Suprapubic skin (tissue), 3 donors: ENCODE measurements around the gene NUDT4.

Experiments used
- POLR2A ChIP-seq, 2 donors: fragments of 450-650 bp; IDR thresholded peaks; one replicate each; pipeline ENCODE4 v1.6.1; 2017; ENCODE audit warnings: antibody characterized with exemption in 2 of 2, mild to moderate bottlenecking in 2 of 2, moderate library complexity in 2 of 2
- TF ChIP-seq, protein P1 (sequence below), 2 donors: fragments of 200-600 bp in 1 of 2; fragments of 450-650 bp in 1 of 2; sonication (generic) in 1 of 2; IDR thresholded peaks; one replicate each; pipeline ENCODE4 v1.5.1; 2016 to 2019; ENCODE audit warnings: antibody characterized with exemption in 2 of 2, mild to moderate bottlenecking in 1 of 2, moderate library complexity in 1 of 2

DNA sequence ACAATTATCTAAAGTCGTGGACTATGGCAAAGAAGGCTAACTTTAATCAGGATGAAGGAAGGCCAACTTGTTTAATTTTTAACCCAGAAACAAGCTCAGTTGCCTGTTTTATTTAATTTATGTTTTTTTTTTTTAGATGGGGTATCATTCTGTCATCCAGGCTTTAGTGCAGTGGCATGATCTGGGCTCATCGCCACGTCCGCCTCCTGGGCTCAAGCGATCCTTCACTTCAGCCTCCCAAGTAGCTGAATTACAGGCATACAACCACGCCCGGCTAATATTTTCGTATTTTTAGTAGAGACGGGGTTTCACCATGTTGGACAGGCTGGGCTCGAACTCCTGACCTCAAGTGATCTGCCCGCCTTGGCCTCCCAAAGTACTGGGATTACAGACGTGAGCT, 19.7 kb downstream of the NUDT4 start:
- TF ChIP-seq, protein P1, sequence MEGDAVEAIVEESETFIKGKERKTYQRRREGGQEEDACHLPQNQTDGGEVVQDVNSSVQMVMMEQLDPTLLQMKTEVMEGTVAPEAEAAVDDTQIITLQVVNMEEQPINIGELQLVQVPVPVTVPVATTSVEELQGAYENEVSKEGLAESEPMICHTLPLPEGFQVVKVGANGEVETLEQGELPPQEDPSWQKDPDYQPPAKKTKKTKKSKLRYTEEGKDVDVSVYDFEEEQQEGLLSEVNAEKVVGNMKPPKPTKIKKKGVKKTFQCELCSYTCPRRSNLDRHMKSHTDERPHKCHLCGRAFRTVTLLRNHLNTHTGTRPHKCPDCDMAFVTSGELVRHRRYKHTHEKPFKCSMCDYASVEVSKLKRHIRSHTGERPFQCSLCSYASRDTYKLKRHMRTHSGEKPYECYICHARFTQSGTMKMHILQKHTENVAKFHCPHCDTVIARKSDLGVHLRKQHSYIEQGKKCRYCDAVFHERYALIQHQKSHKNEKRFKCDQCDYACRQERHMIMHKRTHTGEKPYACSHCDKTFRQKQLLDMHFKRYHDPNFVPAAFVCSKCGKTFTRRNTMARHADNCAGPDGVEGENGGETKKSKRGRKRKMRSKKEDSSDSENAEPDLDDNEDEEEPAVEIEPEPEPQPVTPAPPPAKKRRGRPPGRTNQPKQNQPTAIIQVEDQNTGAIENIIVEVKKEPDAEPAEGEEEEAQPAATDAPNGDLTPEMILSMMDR (IDR thresholded peaks at IDR 0.05): no peak
- TF ChIP-seq POLR2A (IDR thresholded peaks at IDR 0.05): no peak
